ENCODE results near the gene GPRIN3.
A peak's percentile ranks its signal among the peaks of the same experiment; 100 is the strongest.
"Not testable (repeated sequence)": the region's sequence is repeated elsewhere in the genome, so short reads cannot be mapped to it uniquely, and the experiment has no call there.

The GPRIN3 gene

GRCh38 chr4:89311433-89311832 lies 3.8 kb upstream of the GPRIN3 start:
- no peak for DNase-seq

GRCh38 chr4:89309154-89309553 lies 1.6 kb upstream of the GPRIN3 start:
- not testable (repeated sequence) for DNase-seq

GRCh38 chr4:89308161-89308500 lies 531 bp upstream of the GPRIN3 start:
- DNase-seq: no peak

GRCh38 chr4:89307178-89307445 lies 488 bp downstream of the GPRIN3 start:
- DNase-seq: no peak

DNA sequence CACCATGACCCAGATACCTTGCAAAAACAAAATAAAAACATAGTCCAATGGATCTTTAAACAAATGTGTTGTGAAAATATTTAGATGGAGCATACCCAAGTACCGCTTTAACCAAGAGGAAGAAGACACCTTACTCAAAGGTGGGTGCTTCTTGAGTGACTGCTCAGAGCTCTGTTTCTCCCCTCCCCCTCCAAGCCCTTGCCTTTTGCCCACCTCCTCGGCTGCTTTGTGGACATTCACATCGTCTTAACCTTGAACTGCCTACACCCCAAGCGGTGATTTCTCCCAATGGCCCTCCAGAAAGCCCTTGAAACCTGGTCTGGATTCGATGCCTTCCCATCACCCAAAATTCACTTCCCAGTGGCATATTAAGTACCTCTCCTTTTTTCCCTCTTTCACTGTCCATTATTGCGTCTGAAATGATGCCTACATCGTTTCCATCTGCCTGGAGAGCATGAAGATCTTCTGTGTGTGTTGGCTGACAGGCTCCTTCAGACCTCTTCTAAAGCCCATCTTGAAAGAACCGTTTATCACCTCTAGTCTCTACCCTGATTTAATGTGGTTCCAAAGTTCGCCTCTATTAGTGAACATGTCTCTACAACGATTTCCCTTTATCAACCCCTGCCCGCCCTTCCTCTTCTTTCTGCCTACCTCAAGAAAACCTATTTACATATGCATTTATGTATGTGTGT lies 968 bp downstream of the GPRIN3 start:
- no peak for DNase-seq

GRCh38 chr4:89305712-89306437 lies 1.7 kb downstream of the GPRIN3 start:
- DNase-seq: no peak

DNA sequence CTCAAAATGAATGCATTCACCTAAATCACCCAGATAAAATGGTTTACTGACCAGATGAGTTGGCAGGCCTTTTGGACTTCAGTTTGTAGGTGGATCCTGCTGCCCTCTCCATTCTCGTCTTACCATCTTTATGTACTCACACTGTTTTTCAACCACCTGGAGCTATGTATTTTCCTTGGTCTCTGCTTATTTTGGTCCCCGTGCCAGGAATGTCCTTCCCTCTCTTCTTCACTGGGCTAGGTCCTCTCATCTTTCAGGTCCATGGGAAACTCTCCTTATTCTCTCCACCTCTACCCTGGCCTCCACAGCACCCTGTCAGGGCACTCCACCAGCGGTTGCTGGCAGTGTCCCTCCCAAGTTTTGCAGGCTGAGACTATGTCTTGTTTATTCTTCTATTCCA lies 2.6 kb downstream of the GPRIN3 start:
- DNase-seq: no peak

DNA sequence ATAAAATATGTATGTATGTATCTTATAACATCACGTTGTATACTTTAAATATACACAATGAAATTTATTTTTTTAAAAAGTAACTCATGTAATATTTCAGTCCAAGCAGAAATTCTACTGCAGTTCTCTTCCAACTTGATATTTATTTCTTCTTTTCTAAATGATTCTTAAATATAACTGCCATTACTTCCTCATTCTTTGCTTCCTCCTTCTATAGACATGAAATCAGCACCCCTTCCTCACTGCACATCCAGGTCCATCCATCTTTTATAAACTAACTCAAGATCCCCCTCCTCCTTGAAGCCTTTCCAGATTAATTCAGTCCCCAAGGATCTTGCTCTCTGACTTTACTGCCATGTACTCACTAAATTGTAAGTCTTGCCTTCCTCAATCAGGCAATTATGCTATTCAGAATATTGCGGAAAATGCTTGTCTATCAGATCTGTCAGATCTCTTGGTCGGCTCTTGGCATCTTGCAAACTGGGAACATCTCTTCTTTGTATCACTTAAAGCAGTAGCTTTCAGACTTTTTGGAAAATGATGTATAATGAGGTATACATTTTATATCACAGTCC lies 3.7 kb downstream of the GPRIN3 start:
- no peak for DNase-seq

- no peak for DNase-seq
Measured at GRCh38 chr4:89303177-89303576, 4.4 kb downstream of the GPRIN3 start.

DNA sequence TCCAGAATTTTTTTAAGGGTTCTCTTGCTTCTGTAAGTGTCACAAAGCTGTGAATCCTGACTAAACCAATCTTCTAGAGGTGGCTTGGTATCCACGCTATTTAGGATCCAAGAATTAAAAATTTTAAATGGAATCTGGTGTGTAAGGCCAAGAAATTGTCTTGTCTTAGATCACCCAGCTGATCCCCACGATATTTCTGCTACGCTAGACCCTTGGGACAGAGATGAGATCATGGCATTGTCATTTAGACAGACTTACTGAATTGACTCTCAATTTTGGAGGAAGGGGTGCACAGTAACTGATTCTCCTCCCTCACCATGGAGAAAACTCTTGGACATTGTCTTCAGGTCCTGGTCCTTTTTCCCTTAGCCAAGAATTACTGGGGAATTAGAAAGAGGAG lies 5.7 kb downstream of the GPRIN3 start:
- no peak for DNase-seq

DNA sequence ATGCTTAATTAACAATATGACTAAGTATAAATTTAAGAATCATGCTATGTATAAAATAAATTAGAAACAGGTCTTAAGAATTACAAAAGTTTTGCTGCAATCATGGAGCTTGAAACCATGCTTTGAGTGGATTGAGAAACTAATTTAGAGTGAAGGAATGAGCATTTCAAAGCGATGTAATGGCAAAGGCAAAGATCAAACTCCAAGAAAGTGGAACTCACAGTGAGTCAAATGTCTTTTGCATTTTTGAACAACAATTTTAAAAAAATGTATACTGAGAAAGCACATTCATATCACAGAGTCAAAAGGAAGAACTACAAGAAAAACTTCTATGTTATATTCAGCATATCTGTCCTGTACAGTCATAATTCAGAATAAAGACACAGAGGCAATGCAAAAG lies 6.6 kb downstream of the GPRIN3 start:
- DNase-seq: no peak

DNA sequence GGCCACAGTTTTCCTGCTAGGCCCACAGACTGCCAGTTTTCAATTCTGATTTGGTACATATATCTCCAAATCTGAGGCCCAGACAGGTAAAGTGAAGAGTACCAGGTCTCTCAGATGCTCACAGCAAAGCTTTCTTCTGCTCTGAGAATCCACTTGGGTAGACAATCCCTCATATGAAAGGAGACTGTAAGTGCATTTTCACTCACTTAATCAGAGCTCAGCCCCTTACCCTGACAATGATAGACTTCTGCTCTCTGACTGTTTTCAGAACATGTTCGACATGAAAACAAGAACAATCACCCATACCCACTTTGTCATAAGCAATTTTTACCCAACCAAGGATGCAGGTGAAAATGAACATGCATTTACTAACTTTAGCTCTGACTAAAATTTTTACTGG lies 7.1 kb downstream of the GPRIN3 start:
- no peak for DNase-seq

DNA sequence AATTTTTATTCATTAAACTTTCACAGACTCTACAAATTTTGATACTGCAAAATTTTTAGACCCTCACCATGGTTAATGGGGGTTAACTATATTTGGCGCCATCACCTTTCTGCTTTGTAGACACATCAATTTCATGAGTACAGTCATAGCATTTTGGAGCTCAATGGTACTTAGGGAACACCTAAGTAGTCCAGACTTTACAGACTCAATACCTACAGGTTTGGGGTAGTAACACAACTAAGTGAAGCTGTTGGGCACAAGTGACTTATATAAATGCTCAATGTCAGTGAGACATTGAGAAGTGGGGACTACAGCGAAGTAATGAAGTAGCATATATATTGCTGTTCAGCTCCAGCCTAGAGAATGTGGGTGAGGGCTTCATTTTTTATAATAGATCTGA lies 7.5 kb downstream of the GPRIN3 start:
- DNase-seq: no peak

- no peak for DNase-seq
Measured at GRCh38 chr4:89299153-89299791, 8.3 kb downstream of the GPRIN3 start.

- DNase-seq: peak; percentile 44
Measured at GRCh38 chr4:89298788-89299152, 8.8 kb downstream of the GPRIN3 start.

- no peak for DNase-seq
Measured at GRCh38 chr4:89298155-89298554, 9.4 kb downstream of the GPRIN3 start.

GRCh38 chr4:89296896-89297295 lies 10.7 kb downstream of the GPRIN3 start:
- DNase-seq: no peak

DNA sequence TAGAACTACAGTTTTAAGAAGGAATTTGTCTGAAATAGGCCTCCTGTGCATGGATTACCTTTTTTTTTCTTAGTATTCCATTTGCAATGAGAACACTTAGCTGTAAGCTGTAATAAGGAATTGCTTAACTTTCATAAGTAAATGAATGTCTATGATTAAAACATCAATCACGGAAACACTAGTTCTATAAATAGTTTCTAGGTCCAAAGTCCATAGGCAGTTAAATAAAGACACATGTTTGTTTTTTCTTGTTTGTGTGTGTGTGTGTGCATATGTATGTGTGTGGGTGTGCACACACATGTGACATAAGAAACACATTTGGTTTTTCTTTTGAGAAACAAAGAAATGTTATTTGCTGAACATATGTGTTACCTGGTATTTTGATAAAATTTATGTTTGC lies 11.2 kb downstream of the GPRIN3 start:
- no peak for DNase-seq

GRCh38 chr4:89295415-89295927 lies 12.1 kb downstream of the GPRIN3 start:
- DNase-seq: no peak

- DNase-seq: no peak
Measured at GRCh38 chr4:89294573-89295269, 12.9 kb downstream of the GPRIN3 start.

GRCh38 chr4:89293299-89293698 lies 14.3 kb downstream of the GPRIN3 start:
- no peak for DNase-seq

GRCh38 chr4:89290727-89291516 lies 16.7 kb downstream of the GPRIN3 start:
- DNase-seq: no peak

DNA sequence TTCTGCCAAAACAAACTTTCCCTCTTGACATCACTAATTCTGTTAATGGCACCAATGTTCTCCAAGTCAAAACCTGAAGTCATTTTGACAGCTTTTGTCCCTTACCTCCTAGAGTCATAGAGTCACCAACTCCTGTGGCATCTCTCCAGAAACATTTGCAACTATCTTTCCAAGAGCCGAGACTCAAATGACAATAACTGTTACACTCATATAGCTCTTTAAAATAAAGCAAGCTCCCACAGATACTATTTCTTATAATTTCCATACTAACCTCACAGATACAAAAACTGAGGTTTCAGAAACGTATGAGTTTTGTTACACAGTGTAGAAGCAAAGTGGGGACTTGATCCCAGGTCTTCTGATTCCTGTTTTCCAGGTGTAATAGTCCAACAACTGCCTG lies 18.3 kb downstream of the GPRIN3 start:
- no peak for DNase-seq
